H1 (cell line): ENCODE measurements around the gene SERP1. TPM values are rescaled to one million over a fixed set of nuclear protein-coding genes. Genes with fewer than 3 reads are reported as not detected.

Source experiments
- PHF8 ChIP-seq: fragments of 200-600 bp; sonication (generic); conservative IDR thresholded peaks from 2 replicates; pipeline ENCODE4 v1.7.1; 2012; ENCODE audit warnings: low read depth, mild to moderate bottlenecking, inconsistent platforms, low read length, moderate library complexity
- RFX5 ChIP-seq: IDR thresholded peaks from 2 replicates; pipeline ENCODE4 v1.6.1; 2011; ENCODE audit warnings: low read depth, low read length, improper control_type of control experiment, borderline replicate concordance
- polyA plus RNA-seq, 7 experiments: library from polyadenylated mRNA; depleted of rRNA in 3 of 7; stranded (reverse) in 5 of 7; unstranded in 2 of 7; fragments of >200 nt in 5 of 7; fragments of 200-250 nt in 2 of 7; gene quantifications; 1 replicate in 5 of 7; 2 replicates in 1 of 7; 4 replicates in 1 of 7; pipeline versions ENCODE4 v1.2.1 to v1.2.3, GENCODE V29; 2011 to 2013; ENCODE audit warnings: missing spikeins in 2 of 7, mixed read lengths in 2 of 7
- total RNA-seq: library from RNA; stranded (reverse); fragmentation: NEBNext Ultra II Directional; extraction: Animal tissue kit (Norgen Biotek cat#: 25700); gene quantifications from 2 replicates; pipeline ENCODE4 v1.2.1, GENCODE V29; 2021

Gene SERP1
- total and polyA plus RNA-seq, 2 of the 8 experiments (the other 6 are each of a cell fraction or from before 2014, with no cell fraction given), result 90.3 to 98.2 TPM

DNA sequence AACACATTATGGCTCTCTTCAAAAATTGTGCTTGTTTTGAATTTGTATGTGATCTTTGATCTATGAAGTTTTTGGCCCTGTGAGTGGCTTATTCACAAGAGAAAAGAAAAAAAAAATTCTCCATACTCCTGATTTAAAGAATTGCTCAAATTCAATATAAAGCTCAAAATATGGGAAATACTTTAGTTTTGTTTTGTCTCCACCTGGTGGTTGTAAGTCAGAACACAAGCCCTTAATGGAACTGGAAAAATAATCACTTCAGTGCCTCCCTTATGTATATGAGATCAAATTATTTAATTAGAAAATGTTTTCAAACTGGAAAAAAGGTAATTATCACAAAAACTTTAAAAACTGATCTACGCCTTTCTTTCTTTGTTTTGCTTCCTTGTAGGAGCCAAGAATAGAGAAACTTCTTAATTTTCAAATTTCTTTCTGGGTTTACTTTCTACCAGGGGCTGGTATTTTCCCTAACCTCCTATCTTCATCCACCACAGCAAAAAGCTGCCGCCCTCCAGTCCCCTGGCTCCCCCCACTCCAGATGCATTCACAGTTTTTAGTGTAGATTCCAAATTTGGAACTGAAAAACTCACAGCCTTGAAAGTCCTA is 50.6 kb downstream of the SERP1 start (continued):
- TF ChIP-seq RFX5 (no peak), PHF8 (no peak)
